NCI-H2029 (cell line): ENCODE measurements around the gene SPOCK1.

ENCODE experiments used
- DNase-seq: peaks from one replicate; lab custom pipeline; 2025; lab: John Stamatoyannopoulos, UW

SPOCK1 gene

GRCh38 chr5:137148159-137148558 is 351.0 kb downstream of the SPOCK1 start:
- DNase-seq = no peak

- DNase-seq = no peak
Measured at GRCh38 chr5:137147346-137147745, 351.8 kb downstream of the SPOCK1 start.

- no peak for DNase-seq
Measured at GRCh38 chr5:137146402-137146890, 352.7 kb downstream of the SPOCK1 start.

- no peak for DNase-seq
Measured at GRCh38 chr5:137145721-137146120, 353.4 kb downstream of the SPOCK1 start.

- DNase-seq = no peak
Measured at GRCh38 chr5:137144656-137145055, 354.5 kb downstream of the SPOCK1 start.

GRCh38 chr5:137142764-137143605 is 356.1 kb downstream of the SPOCK1 start:
- DNase-seq = no peak

GRCh38 chr5:137142346-137142745 is 356.8 kb downstream of the SPOCK1 start:
- DNase-seq = no peak

- DNase-seq = no peak
Measured at GRCh38 chr5:137141779-137142178, 357.3 kb downstream of the SPOCK1 start.

- peak; percentile 67 for DNase-seq
Measured at GRCh38 chr5:137136991-137137632, 362.0 kb downstream of the SPOCK1 start.

GRCh38 chr5:137134920-137135532 is 364.1 kb downstream of the SPOCK1 start:
- DNase-seq = no peak

GRCh38 chr5:137129886-137130680 is 369.0 kb downstream of the SPOCK1 start:
- no peak for DNase-seq

GRCh38 chr5:137128012-137128411 is 371.1 kb downstream of the SPOCK1 start:
- DNase-seq = peak; percentile 25

GRCh38 chr5:137126829-137127228 is 372.3 kb downstream of the SPOCK1 start:
- no peak for DNase-seq

GRCh38 chr5:137122558-137122957 is 376.6 kb downstream of the SPOCK1 start:
- no peak for DNase-seq

GRCh38 chr5:137122075-137122474 is 377.1 kb downstream of the SPOCK1 start:
- DNase-seq = peak; percentile 19

GRCh38 chr5:137119321-137119720 is 379.8 kb downstream of the SPOCK1 start:
- DNase-seq = no peak

GRCh38 chr5:137118629-137119028 is 380.5 kb downstream of the SPOCK1 start:
- DNase-seq = no peak

- no peak for DNase-seq
Measured at GRCh38 chr5:137115152-137115551, 384.0 kb downstream of the SPOCK1 start.

GRCh38 chr5:137114529-137114928 is 384.6 kb downstream of the SPOCK1 start:
- DNase-seq = no peak

- DNase-seq = no peak
Measured at GRCh38 chr5:137113939-137114338, 385.2 kb downstream of the SPOCK1 start.

- no peak for DNase-seq
Measured at GRCh38 chr5:137113161-137113560, 386.0 kb downstream of the SPOCK1 start.
